Activated T-helper 9 cell treated with anti-CD3 and anti-CD28 coated beads, Interleukin-2, amount 50 U/mL, for 16 hours (primary cell): ENCODE data around the gene KLHL41.
"Not testable (repeated sequence)": the region's sequence is repeated elsewhere in the genome, so short reads cannot be mapped to it uniquely, and the experiment has no call there.

Experiments used
- DNase-seq: peaks from one replicate; pipeline ENCODE4 v3.0.0-alpha.2; 2020; ENCODE audit warnings: low read depth

The KLHL41 gene

GRCh38 chr2:169510496-169510895 is 994 bp downstream of the KLHL41 start:
- DNase-seq = no peak

- DNase-seq = no peak
Observed at GRCh38 chr2:169511818-169512217, 2.3 kb downstream of the KLHL41 start.

GRCh38 chr2:169512525-169512924 is 3.0 kb downstream of the KLHL41 start:
- DNase-seq = no peak

- no peak for DNase-seq
Observed at GRCh38 chr2:169513094-169513493, 3.6 kb downstream of the KLHL41 start.

- DNase-seq = no peak
Observed at GRCh38 chr2:169513926-169514325, 4.4 kb downstream of the KLHL41 start.

GRCh38 chr2:169514758-169515157 is 5.3 kb downstream of the KLHL41 start:
- not testable (repeated sequence) for DNase-seq

- DNase-seq = not testable (repeated sequence)
Observed at GRCh38 chr2:169516488-169516995, 7.0 kb downstream of the KLHL41 start.

GRCh38 chr2:169520896-169521295 is 11.4 kb downstream of the KLHL41 start:
- DNase-seq = no peak

GRCh38 chr2:169523681-169524080 is 14.2 kb downstream of the KLHL41 start:
- no peak for DNase-seq

GRCh38 chr2:169525434-169525833 is 15.9 kb downstream of the KLHL41 start:
- no peak for DNase-seq

GRCh38 chr2:169526451-169526850 is 16.9 kb downstream of the KLHL41 start:
- DNase-seq = no peak

- DNase-seq = peak; percentile 59
Observed at GRCh38 chr2:169528271-169528701, 18.8 kb downstream of the KLHL41 start.

- DNase-seq = not testable (repeated sequence)
Observed at GRCh38 chr2:169539460-169539859, 30.0 kb downstream of the KLHL41 start.

- DNase-seq = no peak
Observed at GRCh38 chr2:169540146-169540545, 30.6 kb downstream of the KLHL41 start.

GRCh38 chr2:169542433-169542832 is 32.9 kb downstream of the KLHL41 start:
- DNase-seq = no peak

- no peak for DNase-seq
Observed at GRCh38 chr2:169546756-169547155, 37.3 kb downstream of the KLHL41 start.

- no peak for DNase-seq
Observed at GRCh38 chr2:169561364-169561763, 51.9 kb downstream of the KLHL41 start.

- DNase-seq = not testable (repeated sequence)
Observed at GRCh38 chr2:169562084-169562483, 52.6 kb downstream of the KLHL41 start.

GRCh38 chr2:169562519-169562918 is 53.0 kb downstream of the KLHL41 start:
- no peak for DNase-seq

- no peak for DNase-seq
Observed at GRCh38 chr2:169565686-169566085, 56.2 kb downstream of the KLHL41 start.

- no peak for DNase-seq
Observed at GRCh38 chr2:169569948-169570347, 60.4 kb downstream of the KLHL41 start.

- not testable (repeated sequence) for DNase-seq
Observed at GRCh38 chr2:169570752-169571151, 61.2 kb downstream of the KLHL41 start.

GRCh38 chr2:169571571-169571970 is 62.1 kb downstream of the KLHL41 start:
- no peak for DNase-seq

- no peak for DNase-seq
Observed at GRCh38 chr2:169572189-169572588, 62.7 kb downstream of the KLHL41 start.

- no peak for DNase-seq
Observed at GRCh38 chr2:169572821-169573159, 63.3 kb downstream of the KLHL41 start.
